Smooth muscle cell (in vitro differentiated cells): Measurements from ENCODE around the gene FOXO3. TPM values are rescaled to one million over a fixed set of nuclear protein-coding genes. Genes with fewer than 3 reads are reported as not detected.

Source experiments
- DNase-seq: peaks from one replicate; lab custom pipeline; 2025; ENCODE audit not compliant: unreplicated experiment; lab: John Stamatoyannopoulos, UW
- H2AFZ ChIP-seq: fragments of 200-600 bp; sonication (generic); 2 replicates; pipeline ENCODE4 v1.6.0; 2016; ENCODE audit warnings: antibody characterized with exemption, low read depth, mild to moderate bottlenecking
- H3F3A ChIP-seq: fragments of 200-600 bp; sonication (generic); 2 replicates; pipeline ENCODE4 v1.6.0; 2017; ENCODE audit warnings: antibody characterized with exemption, low read depth
- H3K27ac ChIP-seq: fragments of 200-600 bp; sonication (generic); 2 replicates; pipeline ENCODE4 v1.5.1; 2016; ENCODE audit warnings: low read depth, mild to moderate bottlenecking
- H3K27me3 ChIP-seq: fragments of 200-600 bp; sonication (generic); 2 replicates; pipeline ENCODE4 v1.6.1; 2016; ENCODE audit warnings: low read depth, mild to moderate bottlenecking
- H3K36me3 ChIP-seq: fragments of 200-600 bp; sonication (generic); 2 replicates; pipeline ENCODE4 v1.5.1; 2016; ENCODE audit warnings: low read depth
- H3K4me1 ChIP-seq: fragments of 200-600 bp; sonication (generic); 2 replicates; pipeline ENCODE4 v1.5.1; 2016; ENCODE audit warnings: low read depth
- H3K4me2 ChIP-seq: fragments of 200-600 bp; sonication (generic); 2 replicates; pipeline ENCODE4 v1.6.0; 2016; ENCODE audit warnings: mild to moderate bottlenecking
- H3K4me3 ChIP-seq: fragments of 200-600 bp; sonication (generic); 2 replicates; pipeline ENCODE4 v1.5.1; 2016; ENCODE audit warnings: mild to moderate bottlenecking
- H3K79me2 ChIP-seq: fragments of 200-600 bp; sonication (generic); 2 replicates; pipeline ENCODE4 v1.6.0; 2016; ENCODE audit warnings: low read depth, mild to moderate bottlenecking
- H3K9ac ChIP-seq: fragments of 200-600 bp; sonication (generic); 2 replicates; pipeline ENCODE4 v1.6.0; 2016; ENCODE audit warnings: low read depth
- H3K9me3 ChIP-seq: fragments of 200-600 bp; sonication (generic); replicated peaks from 2 replicates; pipeline ENCODE4 v1.5.1; 2016; ENCODE audit warnings: low read depth
- H4K20me1 ChIP-seq: fragments of 200-600 bp; sonication (generic); 2 replicates; pipeline ENCODE4 v1.6.0; 2016; ENCODE audit warnings: low read depth
- WGBS: methylation state at CpG from one replicate; pipeline ENCODE4 v1.1.7; 2016; ENCODE audit warnings: low lambda C conversion rate; 5-methylcytosine and 5-hydroxymethylcytosine counted together
- polyA plus RNA-seq: library from polyadenylated mRNA; unstranded; fragments of >200 nt; fragmentation: Nextera tagmentation; extraction: Ambion mirVana; gene quantifications from 2 replicates; pipeline ENCODE4 v1.2.1, GENCODE V29; 2016
- small RNA-seq: library from RNA; depleted of rRNA; stranded (forward); fragments of <200 nt; gene quantifications from one replicate; pipeline ENCODE3, GENCODE V24; 2014
- total RNA-seq: library from RNA; depleted of rRNA; stranded (reverse); fragments of >200 nt; gene quantifications from 2 replicates; pipeline ENCODE4 v1.2.3, GENCODE V29; 2014
- TF ChIP-seq, protein P1 (sequence below): fragments of 200-600 bp; sonication (generic); IDR thresholded peaks from 2 replicates; pipeline ENCODE4 v1.5.1; 2017; ENCODE audit warnings: borderline replicate concordance, mild to moderate bottlenecking, antibody characterized with exemption; ENCODE audit not compliant: insufficient read depth, poor library complexity, severe bottlenecking

FOXO3 gene
- total and polyA plus RNA-seq, 2 experiments from 2014 or later: 35.9 to 40.3 TPM

DNA sequence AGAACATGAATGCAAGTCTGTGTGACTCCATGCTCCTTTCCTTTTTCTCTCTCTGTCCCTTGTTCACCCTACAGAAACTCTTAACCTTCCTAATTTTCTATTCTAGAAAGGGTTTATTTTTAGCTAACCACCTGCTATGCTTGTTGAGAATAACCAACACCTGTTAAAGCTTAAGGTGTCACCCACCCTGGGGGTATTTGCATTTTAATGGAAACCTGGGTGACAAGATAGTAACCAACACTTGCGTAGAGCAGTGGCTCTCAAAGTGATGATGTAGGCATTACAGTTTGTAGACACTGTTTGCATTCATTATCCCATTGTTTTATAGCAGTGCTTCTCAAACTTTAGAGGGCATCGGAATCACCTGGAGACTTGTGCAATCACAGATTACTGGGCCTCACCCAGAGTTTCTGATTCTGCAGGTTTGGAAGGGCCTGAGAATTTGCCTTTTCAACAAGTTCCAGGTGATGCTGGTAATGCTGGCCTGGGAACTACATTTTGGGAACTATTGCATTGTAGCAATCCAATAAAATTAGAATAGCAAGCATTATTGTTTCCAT, 173.1 kb downstream of the FOXO3 start:
- WGBS: 90% methylated on average over 2 of the region's 2 CpGs
- TF ChIP-seq, protein P1, sequence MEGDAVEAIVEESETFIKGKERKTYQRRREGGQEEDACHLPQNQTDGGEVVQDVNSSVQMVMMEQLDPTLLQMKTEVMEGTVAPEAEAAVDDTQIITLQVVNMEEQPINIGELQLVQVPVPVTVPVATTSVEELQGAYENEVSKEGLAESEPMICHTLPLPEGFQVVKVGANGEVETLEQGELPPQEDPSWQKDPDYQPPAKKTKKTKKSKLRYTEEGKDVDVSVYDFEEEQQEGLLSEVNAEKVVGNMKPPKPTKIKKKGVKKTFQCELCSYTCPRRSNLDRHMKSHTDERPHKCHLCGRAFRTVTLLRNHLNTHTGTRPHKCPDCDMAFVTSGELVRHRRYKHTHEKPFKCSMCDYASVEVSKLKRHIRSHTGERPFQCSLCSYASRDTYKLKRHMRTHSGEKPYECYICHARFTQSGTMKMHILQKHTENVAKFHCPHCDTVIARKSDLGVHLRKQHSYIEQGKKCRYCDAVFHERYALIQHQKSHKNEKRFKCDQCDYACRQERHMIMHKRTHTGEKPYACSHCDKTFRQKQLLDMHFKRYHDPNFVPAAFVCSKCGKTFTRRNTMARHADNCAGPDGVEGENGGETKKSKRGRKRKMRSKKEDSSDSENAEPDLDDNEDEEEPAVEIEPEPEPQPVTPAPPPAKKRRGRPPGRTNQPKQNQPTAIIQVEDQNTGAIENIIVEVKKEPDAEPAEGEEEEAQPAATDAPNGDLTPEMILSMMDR: no peak
- Histone ChIP-seq H3K27ac (no peak overlapping the region), H3K9ac (no peak overlapping the region), H3K79me2 (no peaks in the 10 kb centered on the region), H3K4me2 (no peak overlapping the region), H4K20me1 (no peaks in the 10 kb centered on the region), H3K4me3 (no peak overlapping the region), H3K27me3 (peaks cover 4% of the 10 kb centered on the region), H2AFZ (no peak overlapping the region), H3K9me3 (no peaks in the 10 kb centered on the region), H3F3A (peaks cover 12% of the 10 kb centered on the region), H3K4me1 (peaks cover 22% of the 10 kb centered on the region), H3K36me3 (no peaks in the 10 kb centered on the region)
- no peak for DNase-seq

Small RNA genes lying within 50 kb of the gene (small RNA-seq; reads per million reads assigned to genes)
- gene AL391646.1 (not detected), gene SUMO2P8 (not detected)
